Activated naive CD8-positive, alpha-beta T cell treated with anti-CD3 and anti-CD28 coated beads, Interleukin-2, amount 50 U/mL, for 24 hours (primary cell): ENCODE data around the gene MOCS3.
A peak's percentile ranks its signal among the peaks of the same experiment; 100 is the strongest.

Experiments
- ATAC-seq: fragments of 150-1000 bp; cut with Tn5 transposase; one replicate; pipeline ENCODE4 v1.10.0; 2021
- DNase-seq: peaks from one replicate; pipeline ENCODE4 v3.0.0; 2021
- H3K27ac Mint-ChIP-seq: one replicate; pipeline ENCODE4 v1.8.0; 2021; ENCODE audit warnings: mild to moderate bottlenecking, mixed read lengths
- H3K27me3 Mint-ChIP-seq: one replicate; pipeline ENCODE4 v1.8.0; 2021; ENCODE audit warnings: mixed read lengths
- H3K36me3 Mint-ChIP-seq: one replicate; pipeline ENCODE4 v1.8.0; 2021; ENCODE audit warnings: low read depth, mixed read lengths
- H3K4me1 Mint-ChIP-seq: one replicate; pipeline ENCODE4 v1.8.0; 2021; ENCODE audit warnings: mixed read lengths
- H3K4me3 Mint-ChIP-seq: one replicate; pipeline ENCODE4 v1.8.0; 2021; ENCODE audit warnings: mild to moderate bottlenecking, moderate library complexity, mixed read lengths
- H3K9me3 Mint-ChIP-seq: one replicate; pipeline ENCODE4 v1.8.0; 2021; ENCODE audit warnings: mixed read lengths

MOCS3 gene

DNA sequence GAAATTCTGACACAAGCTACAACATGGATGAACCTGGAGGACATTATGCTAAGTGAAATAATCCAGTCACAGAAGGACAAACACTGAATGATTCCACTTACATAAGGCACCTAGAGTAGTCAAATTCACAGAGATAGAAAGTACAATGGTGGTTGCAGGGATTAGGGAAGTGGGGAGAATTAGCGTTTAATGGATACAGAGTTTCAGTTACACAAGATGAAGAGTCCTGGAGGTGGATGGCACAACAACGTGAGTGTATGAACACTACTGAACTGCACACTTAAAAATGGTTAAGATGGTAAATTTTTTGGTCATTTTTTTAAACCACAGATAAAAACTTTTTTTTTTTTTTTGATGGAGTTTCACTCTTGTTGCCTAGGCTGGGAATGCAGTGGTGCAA, 24.7 kb downstream of the MOCS3 start:
- Mint-ChIP-seq H3K4me1 (peaks cover 33% of the 10 kb centered on the region), H3K27ac (no peak overlapping the region), H3K9me3 (no peaks in the 10 kb centered on the region), H3K36me3 (peaks cover 2% of the 10 kb centered on the region), H3K27me3 (peaks cover 51% of the 10 kb centered on the region), H3K4me3 (no peak overlapping the region)
- DNase-seq, result no peak
- ATAC-seq, result no peak

DNA sequence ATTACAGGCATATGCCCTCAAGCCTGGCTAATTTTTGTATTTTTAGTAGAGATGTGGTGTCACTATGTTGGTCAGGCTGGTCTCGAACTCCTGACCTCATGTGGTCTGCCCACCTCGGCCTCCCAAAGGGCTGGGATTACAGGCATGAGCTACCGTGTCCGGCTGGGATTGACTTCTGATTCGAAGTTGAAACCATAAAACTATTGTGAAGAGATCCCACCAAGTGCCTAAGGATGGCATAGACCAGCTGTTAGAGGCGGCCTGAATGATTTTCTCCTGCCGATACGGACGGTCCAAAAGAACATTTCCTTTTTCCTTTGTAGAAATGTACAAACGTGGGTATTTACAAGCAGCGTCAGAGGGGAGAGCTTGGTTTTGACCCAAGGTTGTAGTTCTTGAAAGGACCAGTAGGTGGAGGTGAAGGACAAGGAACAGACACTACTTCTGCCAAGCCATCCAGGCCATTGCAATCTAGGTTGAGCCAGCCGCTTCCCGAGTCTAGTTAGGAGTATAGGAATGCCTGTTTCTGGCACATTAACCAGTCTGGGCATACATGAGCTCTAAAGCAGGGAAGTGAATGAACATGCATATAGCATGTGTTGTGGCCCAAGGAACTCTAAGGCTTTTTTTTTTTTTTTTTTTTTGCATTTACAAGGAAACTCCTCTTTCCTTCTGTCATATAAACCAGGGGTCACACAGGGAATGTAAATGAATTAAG, 29.0 kb downstream of the MOCS3 start:
- no peak overlapping the region for H3K27ac Mint-ChIP-seq
- H3K9me3 Mint-ChIP-seq, result no peaks in the 10 kb centered on the region
- peaks cover 34% of the 10 kb centered on the region for H3K27me3 Mint-ChIP-seq
- ATAC-seq, result peak; percentile 91
- no peak overlapping the region for H3K4me3 Mint-ChIP-seq
- peak; percentile 67 for DNase-seq
- H3K36me3 Mint-ChIP-seq, result no peaks in the 10 kb centered on the region
- peaks cover 2% of the 10 kb centered on the region for H3K4me1 Mint-ChIP-seq

DNA sequence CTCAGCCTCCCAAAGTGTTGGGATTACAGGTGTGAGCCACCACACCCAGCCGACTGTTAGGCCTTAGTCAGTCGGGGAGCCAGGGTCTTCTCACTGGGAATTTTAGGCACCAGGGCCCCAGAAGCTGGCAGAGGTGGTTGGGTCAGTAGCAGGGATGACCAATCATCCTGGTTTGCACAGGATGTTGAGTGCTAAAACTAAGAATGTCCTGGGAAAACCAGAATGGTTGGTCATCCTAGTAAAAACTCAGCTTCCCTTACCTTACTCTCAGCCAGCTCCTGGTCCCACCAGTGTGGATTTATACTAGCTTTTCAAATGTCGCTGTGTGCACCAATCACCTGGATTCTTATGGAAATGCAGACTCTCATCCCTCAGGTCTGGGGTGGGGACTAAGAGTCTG, 32.5 kb downstream of the MOCS3 start:
- H3K4me3 Mint-ChIP-seq, result no peak overlapping the region

DNA sequence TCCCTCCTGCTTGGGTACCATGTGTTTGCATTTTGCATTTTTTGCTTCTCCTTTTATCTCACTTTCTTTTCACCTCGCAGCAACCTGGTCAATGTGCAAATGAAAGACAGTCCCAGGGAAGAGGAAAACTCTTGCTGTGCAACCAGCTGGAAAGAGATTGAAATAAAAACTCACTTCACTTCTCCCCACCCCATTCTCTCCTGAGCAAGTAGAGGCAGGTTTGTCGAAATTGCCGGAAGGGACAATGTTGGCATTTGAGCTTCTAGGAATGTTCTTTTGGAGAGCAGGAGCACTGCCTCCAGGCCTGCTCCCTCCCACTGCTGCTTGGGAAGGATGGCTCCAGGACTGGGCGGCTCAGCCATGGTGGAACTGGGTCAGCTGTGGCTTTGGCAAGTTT, 33.7 kb downstream of the MOCS3 start:
- H3K9me3 Mint-ChIP-seq, result no peaks in the 10 kb centered on the region

More for the DNA sequence above, 32.5 kb downstream of the MOCS3 start:
- no peak overlapping the region for H3K27ac Mint-ChIP-seq
- peaks cover 20% of the 10 kb centered on the region for H3K27me3 Mint-ChIP-seq
- H3K9me3 Mint-ChIP-seq, result no peaks in the 10 kb centered on the region
- no peaks in the 10 kb centered on the region for H3K4me1 Mint-ChIP-seq
- DNase-seq, result no peak
- H3K36me3 Mint-ChIP-seq, result no peaks in the 10 kb centered on the region
- ATAC-seq, result no peak

DNA sequence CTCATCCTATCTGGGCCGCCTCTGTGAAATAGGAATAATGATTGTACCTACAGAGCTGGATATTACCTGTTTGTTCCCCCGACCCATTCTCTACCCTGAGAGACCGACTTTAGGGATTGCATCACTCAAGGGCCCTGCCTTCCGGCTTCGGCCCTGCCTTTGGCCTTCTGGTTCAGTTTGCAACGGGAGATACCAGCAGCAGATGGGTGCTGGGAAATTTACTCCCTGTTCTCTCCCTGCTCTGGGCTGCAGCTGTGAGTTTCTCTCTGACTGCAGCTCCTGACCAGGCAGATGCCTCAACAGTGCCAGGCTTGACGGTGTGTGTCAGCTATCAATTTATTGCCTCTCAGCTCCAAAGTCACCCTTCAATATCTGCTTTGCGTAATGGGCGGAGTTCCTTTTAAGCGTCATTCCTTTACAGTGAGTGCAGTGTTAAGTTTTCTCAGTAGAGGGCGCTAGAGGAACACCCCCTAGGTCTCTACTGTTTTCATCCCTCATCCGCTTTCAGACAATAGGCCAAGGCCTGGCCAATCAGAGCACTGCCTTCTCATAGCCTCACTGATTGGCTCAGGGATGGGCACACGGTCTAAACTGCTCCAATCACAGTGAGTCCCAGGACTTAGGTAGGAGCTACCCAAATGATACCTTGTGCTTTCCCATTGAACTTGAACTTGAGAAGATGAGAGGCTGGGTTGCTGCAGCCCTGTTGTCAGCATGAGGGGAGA, 34.3 kb downstream of the MOCS3 start:
- Mint-ChIP-seq H3K4me3 (no peak overlapping the region), H3K27me3 (peaks cover 12% of the 10 kb centered on the region), H3K9me3 (no peaks in the 10 kb centered on the region), H3K27ac (peak overlapping the region; percentile 39), H3K4me1 (no peaks in the 10 kb centered on the region), H3K36me3 (no peaks in the 10 kb centered on the region)
- ATAC-seq (peak; percentile 100), DNase-seq (peak; percentile 51)

More for the DNA sequence above, 33.7 kb downstream of the MOCS3 start:
- no peaks in the 10 kb centered on the region for H3K36me3 Mint-ChIP-seq
- no peak overlapping the region for H3K27ac Mint-ChIP-seq
- no peaks in the 10 kb centered on the region for H3K4me1 Mint-ChIP-seq
- no peak overlapping the region for H3K4me3 Mint-ChIP-seq
- DNase-seq (no peak), ATAC-seq (no peak)
- H3K27me3 Mint-ChIP-seq, result peaks cover 15% of the 10 kb centered on the region

DNA sequence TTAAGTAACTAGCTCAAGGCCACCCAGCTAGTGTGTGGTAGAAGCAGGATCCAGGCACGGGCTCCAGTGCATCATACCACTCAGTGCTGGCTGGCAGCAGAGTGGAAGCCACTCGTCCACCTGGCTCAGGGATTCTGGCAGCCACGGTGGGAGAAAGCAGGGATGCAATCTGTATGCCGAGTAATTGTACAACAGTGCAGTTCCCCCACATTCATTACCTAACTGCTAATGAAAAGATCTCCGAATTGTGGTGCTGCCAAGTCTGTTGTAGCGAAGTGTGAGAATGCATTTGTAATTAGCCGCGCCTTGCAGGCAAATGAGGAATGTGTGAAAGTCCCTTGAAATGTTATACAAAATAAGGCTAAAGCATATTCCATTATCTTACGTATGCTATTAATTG, 35.3 kb downstream of the MOCS3 start:
- ATAC-seq, result no peak
- no peaks in the 10 kb centered on the region for H3K4me1 Mint-ChIP-seq

DNA sequence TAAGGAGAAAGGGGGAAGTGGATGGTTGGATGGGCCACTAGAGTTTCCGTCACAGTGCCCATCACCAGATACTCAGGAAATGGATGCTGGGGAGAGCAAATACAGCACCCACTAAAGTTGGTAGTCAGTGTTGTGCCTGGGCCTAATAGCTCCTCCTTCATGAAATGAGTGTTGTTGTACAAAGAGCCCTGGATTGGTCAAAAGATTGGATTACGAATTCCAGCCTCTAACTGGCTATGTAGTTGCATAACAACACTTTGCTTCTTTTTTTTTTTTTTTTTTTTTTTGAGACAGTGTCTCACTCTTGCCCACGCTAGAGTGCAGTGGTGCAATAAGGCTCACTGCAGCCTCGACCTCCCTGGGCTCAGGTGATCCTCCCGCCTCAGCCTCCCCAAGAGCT, 36.9 kb downstream of the MOCS3 start:
- no peak overlapping the region for H3K4me3 Mint-ChIP-seq
- H3K27me3 Mint-ChIP-seq, result peaks cover 17% of the 10 kb centered on the region
- no peaks in the 10 kb centered on the region for H3K4me1 Mint-ChIP-seq
- ATAC-seq, result no peak
- DNase-seq, result no peak
- H3K9me3 Mint-ChIP-seq, result no peaks in the 10 kb centered on the region
- no peaks in the 10 kb centered on the region for H3K36me3 Mint-ChIP-seq
- H3K27ac Mint-ChIP-seq, result no peak overlapping the region

More for the DNA sequence above, 35.3 kb downstream of the MOCS3 start:
- no peaks in the 10 kb centered on the region for H3K36me3 Mint-ChIP-seq
- H3K9me3 Mint-ChIP-seq, result no peaks in the 10 kb centered on the region
- DNase-seq, result no peak
- H3K4me3 Mint-ChIP-seq, result no peak overlapping the region
- peaks cover 15% of the 10 kb centered on the region for H3K27me3 Mint-ChIP-seq
- no peak overlapping the region for H3K27ac Mint-ChIP-seq

DNA sequence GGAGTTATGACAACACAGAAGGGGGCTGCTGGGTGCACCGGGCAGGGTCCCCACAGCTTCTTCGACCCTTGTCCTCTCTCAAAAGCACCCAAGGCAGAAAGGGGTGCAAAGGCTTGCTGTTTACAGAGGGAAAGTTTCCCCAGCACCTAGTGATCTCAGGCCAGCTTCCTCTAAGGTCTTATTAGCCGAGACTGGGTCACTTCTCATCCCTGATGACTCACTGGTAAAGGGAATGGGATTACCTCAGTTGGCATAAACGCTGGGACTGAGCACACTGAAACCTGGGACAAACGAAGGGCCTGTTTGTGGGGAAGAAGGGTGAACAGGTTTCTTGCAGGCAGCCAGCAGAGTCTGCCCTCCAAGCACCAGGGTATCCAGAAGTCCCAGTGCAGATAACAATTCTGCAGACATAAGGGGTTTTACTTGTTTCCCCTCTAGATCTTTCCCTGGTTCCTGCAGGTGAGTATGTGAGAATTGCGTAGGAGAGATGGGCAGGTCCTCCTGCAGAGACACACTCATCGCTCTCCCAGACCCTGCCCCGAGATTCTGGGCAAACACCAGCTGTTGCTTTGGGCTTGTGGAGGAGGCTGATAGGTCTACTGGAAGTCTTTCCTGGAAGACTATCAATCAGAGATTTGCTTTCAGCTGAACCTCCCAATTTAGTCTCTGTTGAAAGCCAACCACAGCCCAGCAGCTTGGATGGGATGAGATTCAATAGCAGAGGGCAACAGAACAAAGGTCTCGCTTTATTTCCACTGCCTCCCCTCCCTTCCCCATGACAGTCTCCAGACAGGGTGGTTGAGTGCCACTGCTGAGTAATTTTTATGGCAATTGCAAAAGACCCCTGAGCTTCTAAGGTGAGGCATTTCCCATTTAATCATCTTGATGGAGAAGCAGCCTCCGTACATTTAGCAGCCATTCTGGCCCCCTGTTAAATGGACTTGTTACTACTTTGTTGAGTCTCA, 38.6 kb downstream of the MOCS3 start:
- no peak overlapping the region for H3K27ac Mint-ChIP-seq
- H3K4me3 Mint-ChIP-seq, result no peak overlapping the region
- H3K27me3 Mint-ChIP-seq, result peaks cover 23% of the 10 kb centered on the region
- DNase-seq (no peak), ATAC-seq (no peak)
- peaks cover 5% of the 10 kb centered on the region for H3K4me1 Mint-ChIP-seq
- no peaks in the 10 kb centered on the region for H3K9me3 Mint-ChIP-seq
- no peaks in the 10 kb centered on the region for H3K36me3 Mint-ChIP-seq

DNA sequence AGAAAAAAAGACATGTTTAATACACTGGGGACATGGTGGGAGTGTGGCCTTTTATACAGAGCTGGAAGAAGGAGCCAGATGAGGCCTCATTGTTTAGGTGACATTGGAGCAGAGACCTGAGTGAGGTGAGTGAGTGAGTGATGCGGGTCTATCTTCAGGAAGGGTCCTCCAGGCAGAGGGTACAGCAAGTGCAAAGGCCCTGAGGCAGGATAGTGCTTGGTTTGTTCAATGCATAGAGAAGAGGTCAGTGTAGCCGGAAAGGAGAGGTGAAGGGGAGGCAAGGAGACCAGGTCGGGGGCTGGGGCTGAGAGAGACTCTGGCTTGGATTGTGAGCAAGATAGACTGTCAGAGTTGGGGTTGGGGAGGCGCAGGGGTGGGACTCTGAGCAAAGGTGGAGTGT, 40.7 kb downstream of the MOCS3 start:
- Mint-ChIP-seq H3K9me3 (no peaks in the 10 kb centered on the region), H3K27me3 (peaks cover 23% of the 10 kb centered on the region), H3K27ac (no peak overlapping the region), H3K4me1 (peaks cover 5% of the 10 kb centered on the region), H3K4me3 (no peak overlapping the region), H3K36me3 (no peaks in the 10 kb centered on the region)
- DNase-seq (no peak), ATAC-seq (no peak)

DNA sequence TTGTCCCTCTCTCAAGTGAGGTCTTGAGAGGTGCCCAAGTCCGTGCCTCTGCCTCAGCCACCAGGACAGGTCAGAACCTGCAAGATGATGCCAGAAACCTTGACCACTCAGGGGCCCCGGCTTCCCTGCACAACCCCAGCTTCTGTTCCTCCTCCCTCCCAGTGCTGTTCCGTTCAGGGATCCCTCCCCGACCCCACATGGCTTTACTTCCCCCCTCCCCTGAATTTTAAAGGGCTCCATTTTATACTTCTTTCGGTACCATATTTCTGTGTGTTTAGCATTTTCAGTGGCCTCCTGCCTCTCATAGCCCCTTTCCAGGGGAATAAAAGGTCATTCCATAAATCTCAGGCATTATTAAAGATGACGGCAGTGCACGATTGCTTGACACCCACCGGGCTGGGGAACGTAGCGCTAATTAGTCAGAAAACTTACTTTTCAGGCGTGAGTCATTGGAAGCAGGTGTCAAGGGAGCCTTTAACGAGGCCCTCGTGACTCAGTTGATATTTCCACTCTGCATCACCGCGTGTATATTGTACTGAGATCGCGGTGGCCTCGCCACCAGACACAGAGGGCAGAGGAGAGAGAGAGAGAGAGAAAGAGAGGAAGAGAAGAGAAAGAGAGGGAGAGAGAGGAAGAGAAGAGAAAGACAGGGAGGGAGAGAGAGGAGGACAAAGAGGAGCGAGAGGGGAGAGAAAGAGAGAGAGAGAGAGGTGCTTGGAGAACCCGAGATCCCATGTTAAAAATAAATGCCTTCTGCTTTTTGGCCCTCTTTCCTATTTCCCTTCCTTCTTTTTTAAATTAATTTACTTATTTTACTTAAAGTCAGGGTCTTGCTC, 43.0 kb downstream of the MOCS3 start:
- Mint-ChIP-seq H3K27me3 (peaks cover 27% of the 10 kb centered on the region), H3K4me3 (no peak overlapping the region)
- peak; percentile 79 for ATAC-seq

DNA sequence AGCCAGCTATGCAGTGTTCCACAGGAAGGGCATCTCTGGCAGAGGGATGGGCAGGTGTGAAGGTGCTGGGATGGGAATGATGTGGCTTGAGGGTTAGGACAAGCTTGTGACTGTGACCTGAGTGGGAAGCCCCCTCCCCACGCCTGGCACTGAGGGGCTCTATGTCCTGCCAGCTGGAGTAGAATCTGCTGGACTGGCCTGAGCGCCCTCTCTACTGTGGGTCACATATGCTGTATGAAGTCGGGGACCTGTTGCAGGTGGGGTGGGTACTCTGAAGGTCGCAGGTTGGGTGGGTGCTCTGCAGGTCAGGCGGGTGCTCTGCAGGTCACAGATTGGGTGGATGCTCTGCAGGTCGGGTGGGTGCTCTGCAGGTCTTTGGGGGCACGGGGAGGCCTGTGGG, 44.0 kb downstream of the MOCS3 start:
- Mint-ChIP-seq H3K4me1 (peaks cover 5% of the 10 kb centered on the region), H3K27me3 (peaks cover 27% of the 10 kb centered on the region), H3K9me3 (no peaks in the 10 kb centered on the region), H3K4me3 (no peak overlapping the region), H3K27ac (no peak overlapping the region), H3K36me3 (no peaks in the 10 kb centered on the region)
- no peak for DNase-seq
- ATAC-seq, result no peak

More for the DNA sequence above, 43.0 kb downstream of the MOCS3 start:
- H3K27ac Mint-ChIP-seq, result no peak overlapping the region
- DNase-seq, result no peak
- no peaks in the 10 kb centered on the region for H3K36me3 Mint-ChIP-seq
- H3K4me1 Mint-ChIP-seq, result peaks cover 5% of the 10 kb centered on the region
- H3K9me3 Mint-ChIP-seq, result no peaks in the 10 kb centered on the region

DNA sequence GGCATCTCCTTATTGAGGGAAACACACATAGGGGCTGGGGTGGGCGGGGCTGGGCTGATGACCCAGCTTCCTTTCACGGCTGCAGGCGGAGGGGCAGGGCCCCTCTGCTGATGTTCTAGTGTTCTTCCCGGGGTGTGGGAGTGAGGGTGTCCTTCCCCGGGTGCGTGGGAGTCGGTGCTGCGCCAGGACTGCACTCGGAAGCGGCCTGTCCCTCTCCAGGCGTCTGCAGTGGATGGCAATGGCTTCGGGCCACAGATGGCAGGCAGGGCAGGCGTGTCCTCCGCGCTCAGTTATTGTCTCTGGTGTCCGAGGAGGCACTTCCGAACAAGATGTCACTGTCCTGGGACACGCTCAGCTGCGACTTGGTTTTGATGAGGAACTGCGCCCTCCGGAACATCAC, 45.1 kb downstream of the MOCS3 start:
- Mint-ChIP-seq H3K27me3 (peaks cover 24% of the 10 kb centered on the region), H3K4me3 (no peak overlapping the region), H3K36me3 (no peaks in the 10 kb centered on the region), H3K4me1 (peaks cover 5% of the 10 kb centered on the region), H3K27ac (no peak overlapping the region), H3K9me3 (no peaks in the 10 kb centered on the region)
- ATAC-seq, result no peak
- DNase-seq, result no peak

DNA sequence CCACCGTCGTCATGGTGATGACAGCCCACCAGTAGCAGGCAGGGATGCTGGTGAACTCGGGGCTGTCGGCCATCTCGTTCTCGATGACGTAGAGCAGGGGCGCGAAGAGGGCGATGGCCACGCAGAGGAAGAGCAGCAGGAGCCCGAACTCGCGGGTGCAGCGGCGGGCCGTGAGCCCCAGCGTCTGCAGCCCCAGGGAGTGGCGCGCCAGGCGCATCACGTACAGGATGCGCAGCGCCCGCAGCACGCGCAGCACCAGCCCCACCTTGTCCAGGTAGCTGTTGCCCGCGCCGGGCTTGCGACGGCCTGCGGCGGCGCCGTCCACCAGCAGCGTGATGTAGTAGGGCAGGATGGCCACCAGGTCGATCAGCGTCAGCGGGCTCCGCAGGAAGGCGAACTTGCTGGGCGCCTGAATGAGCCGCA, 45.7 kb downstream of the MOCS3 start:
- Mint-ChIP-seq H3K27me3 (peaks cover 24% of the 10 kb centered on the region), H3K4me3 (no peak overlapping the region), H3K27ac (no peak overlapping the region), H3K9me3 (no peaks in the 10 kb centered on the region), H3K4me1 (peaks cover 5% of the 10 kb centered on the region), H3K36me3 (no peaks in the 10 kb centered on the region)
- ATAC-seq (no peak), DNase-seq (no peak)

DNA sequence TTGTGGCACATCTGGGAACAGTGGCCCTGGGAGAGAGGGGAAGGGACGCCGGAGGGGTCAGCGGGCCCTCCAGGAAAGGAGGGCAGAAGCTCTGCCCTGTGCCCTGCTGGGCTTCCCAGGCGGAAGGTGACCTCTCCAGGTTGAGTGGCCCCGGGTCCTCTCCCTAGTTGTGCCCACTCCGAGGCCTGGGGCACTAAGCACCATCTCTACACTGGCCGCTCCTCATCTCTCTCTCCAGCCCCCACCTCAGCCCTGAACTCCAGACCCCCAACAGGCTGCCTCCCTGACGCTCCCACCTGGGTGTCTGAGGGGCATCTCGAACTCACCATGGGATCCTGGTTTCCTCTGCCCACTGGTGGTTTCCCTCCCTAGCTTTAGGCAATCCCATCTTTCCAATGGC, 46.2 kb downstream of the MOCS3 start:
- Mint-ChIP-seq H3K4me3 (no peak overlapping the region), H3K27ac (no peak overlapping the region), H3K36me3 (no peaks in the 10 kb centered on the region), H3K27me3 (peaks cover 24% of the 10 kb centered on the region), H3K4me1 (peaks cover 5% of the 10 kb centered on the region), H3K9me3 (no peaks in the 10 kb centered on the region)
- ATAC-seq (no peak), DNase-seq (no peak)
